Psoas muscle (tissue), 8 donors: Measurements from ENCODE around the gene MOB3A. TPM values are rescaled to one million over a fixed set of nuclear protein-coding genes. Genes with fewer than 3 reads are reported as not detected.

Experiments used
- ATAC-seq, 4 donors: fragments of 200-7000 bp; cut with Tn5 transposase; one replicate each; pipeline ENCODE4 v1.9.1; 2020; ENCODE audit warnings: moderate library complexity in 3 of 4, mild to moderate bottlenecking in 2 of 4
- DNase-seq, 2 donors: peaks; one replicate each; pipeline ENCODE4 v3.0.0-alpha.2; 2020
- H3K27ac ChIP-seq: fragments of 200-600 bp; one replicate; pipeline ENCODE4 v1.8.0; 2022
- H3K27me3 ChIP-seq, 3 donors: fragments of 200-600 bp in 1 of 3; one replicate each; pipeline versions ENCODE4 v1.6.1 to v1.8.0; 2013 to 2022; ENCODE audit warnings: low read length in 2 of 3, mild to moderate bottlenecking in 2 of 3, moderate library complexity in 1 of 3; ENCODE audit not compliant: insufficient read depth in 3 of 3
- H3K36me3 ChIP-seq, 2 donors: fragments of 200-600 bp in 1 of 2; one replicate each; pipeline versions ENCODE4 v1.6.1 to v1.8.0; 2013 to 2022; ENCODE audit warnings: low read depth in 1 of 2, mild to moderate bottlenecking in 1 of 2, moderate library complexity in 1 of 2; ENCODE audit not compliant: insufficient read depth in 1 of 2
- H3K4me1 ChIP-seq: fragments of 200-600 bp; one replicate; pipeline ENCODE4 v1.8.0; 2022
- H3K4me3 ChIP-seq: fragments of 200-600 bp; one replicate; pipeline ENCODE4 v1.8.0; 2022; ENCODE audit warnings: mild to moderate bottlenecking
- H3K9me3 ChIP-seq: fragments of 200-600 bp; one replicate; pipeline ENCODE4 v1.8.0; 2022
- WGBS, 3 donors: extraction: QIAGEN DNeasy Blood & Tissue Kit; methylation state at CpG; one replicate each; pipeline versions ENCODE4 v1.1.6 to v1.1.7; 2013; 5-methylcytosine and 5-hydroxymethylcytosine counted together
- intact Hi-C, 2 donors: fragments of 100-400 bp; cut with DNase I; formaldehyde crosslinking; loops; one replicate each; pipeline versions ENCODE4 v1.11.0 to v1.14.2; 2022
- polyA plus RNA-seq, 3 donors: library from polyadenylated mRNA; stranded (reverse); fragments of 200-250 nt; gene quantifications; one replicate each; pipeline ENCODE4 v1.2.3, GENCODE V29; 2013
- total RNA-seq, 4 donors: library from RNA; stranded (reverse); fragmentation: NEBNext Ultra II Directional in 2 of 4; extraction: Animal tissue kit (Norgen Biotek cat#: 25700) in 2 of 4; gene quantifications; one replicate each; pipeline versions ENCODE4 v1.2.1 to v1.2.4, GENCODE V29; 2021 to 2023
- TF ChIP-seq, protein P1 (sequence below): fragments of 200-600 bp; IDR thresholded peaks from one replicate; pipeline ENCODE4 v1.8.0; 2022; ENCODE audit warnings: antibody characterized with exemption
- donor health status: healthy with polysubstance abuse.
- donor health status: DM: no; HTN: no; CAD: no; lungs with moderate emphysema.
- donor health status: Bipolar disorder and iron deficiency.
- donor health status: healthy.
- donor health status: DM: yes; HTN: yes; CAD: no.
- donor health status: DM: no; HTN: no; CAD: no.
- donor health status: DM: no; HTN: no; CAD: no.
- donor health status: DM: yes; HTN: yes; CAD: no.

The MOB3A gene
- total and polyA plus RNA-seq, 7 donors: 8.3 to 19.8 (median 13.5) TPM

DNA sequence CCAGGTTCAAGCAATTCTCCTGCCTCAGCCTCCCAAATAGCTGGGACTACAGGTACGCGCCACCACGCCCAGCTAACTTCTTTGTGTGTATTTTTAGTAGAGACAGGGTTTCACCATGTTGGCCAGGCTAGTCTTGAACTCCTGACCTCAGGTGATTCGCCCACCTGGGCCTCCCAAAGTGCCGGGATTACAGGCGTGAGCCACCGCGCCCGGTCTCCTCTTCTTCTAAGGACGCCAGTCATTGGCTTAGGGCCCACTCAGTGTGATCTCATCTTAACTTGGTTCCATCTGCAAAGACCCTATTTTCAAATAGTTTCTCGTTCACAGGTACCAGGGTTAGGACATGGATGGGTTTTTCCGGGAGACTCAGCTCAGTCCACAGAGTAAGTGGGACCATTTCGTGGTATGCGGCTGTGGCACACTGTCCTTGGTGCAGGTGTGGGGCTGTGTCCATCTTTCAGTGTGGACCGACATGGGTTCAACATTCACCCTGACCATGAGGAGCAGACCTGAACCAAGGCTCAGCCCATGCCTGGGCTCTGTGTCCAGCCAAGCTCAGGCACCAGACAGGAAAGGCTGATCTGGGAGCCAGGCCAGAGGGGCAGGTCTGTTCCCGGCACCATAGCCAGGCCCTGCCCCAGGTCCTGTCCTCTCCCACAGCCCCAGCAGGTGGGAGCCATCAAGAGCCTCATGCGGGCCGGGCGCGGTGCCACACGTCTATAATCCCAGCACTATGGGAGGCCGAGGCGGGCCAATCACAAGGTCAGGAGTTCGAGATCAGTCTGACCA, 42.3 kb downstream of the MOB3A start:
- 61 to 66% (median 64%) methylated on average over 24 of the region's 24 CpGs for WGBS, 3 donors
- no peaks in the 10 kb centered on the region for H3K9me3 ChIP-seq
- TF ChIP-seq, protein P1, sequence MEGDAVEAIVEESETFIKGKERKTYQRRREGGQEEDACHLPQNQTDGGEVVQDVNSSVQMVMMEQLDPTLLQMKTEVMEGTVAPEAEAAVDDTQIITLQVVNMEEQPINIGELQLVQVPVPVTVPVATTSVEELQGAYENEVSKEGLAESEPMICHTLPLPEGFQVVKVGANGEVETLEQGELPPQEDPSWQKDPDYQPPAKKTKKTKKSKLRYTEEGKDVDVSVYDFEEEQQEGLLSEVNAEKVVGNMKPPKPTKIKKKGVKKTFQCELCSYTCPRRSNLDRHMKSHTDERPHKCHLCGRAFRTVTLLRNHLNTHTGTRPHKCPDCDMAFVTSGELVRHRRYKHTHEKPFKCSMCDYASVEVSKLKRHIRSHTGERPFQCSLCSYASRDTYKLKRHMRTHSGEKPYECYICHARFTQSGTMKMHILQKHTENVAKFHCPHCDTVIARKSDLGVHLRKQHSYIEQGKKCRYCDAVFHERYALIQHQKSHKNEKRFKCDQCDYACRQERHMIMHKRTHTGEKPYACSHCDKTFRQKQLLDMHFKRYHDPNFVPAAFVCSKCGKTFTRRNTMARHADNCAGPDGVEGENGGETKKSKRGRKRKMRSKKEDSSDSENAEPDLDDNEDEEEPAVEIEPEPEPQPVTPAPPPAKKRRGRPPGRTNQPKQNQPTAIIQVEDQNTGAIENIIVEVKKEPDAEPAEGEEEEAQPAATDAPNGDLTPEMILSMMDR: no peak
- DNase-seq (peak; percentile 67 to 80), ATAC-seq (peak in 1 of 4 donors; percentile 30)
- H3K27me3 ChIP-seq: no peaks in the 10 kb centered on the region
- intact Hi-C loops: no loop called here
- peaks cover 0 to 6% of the 10 kb centered on the region in 2 donors for H3K36me3 ChIP-seq
- no peak overlapping the region for H3K4me3 ChIP-seq
- H3K4me1 ChIP-seq: peaks cover 30% of the 10 kb centered on the region
- H3K27ac ChIP-seq: peak overlapping the region; percentile 44

DNA sequence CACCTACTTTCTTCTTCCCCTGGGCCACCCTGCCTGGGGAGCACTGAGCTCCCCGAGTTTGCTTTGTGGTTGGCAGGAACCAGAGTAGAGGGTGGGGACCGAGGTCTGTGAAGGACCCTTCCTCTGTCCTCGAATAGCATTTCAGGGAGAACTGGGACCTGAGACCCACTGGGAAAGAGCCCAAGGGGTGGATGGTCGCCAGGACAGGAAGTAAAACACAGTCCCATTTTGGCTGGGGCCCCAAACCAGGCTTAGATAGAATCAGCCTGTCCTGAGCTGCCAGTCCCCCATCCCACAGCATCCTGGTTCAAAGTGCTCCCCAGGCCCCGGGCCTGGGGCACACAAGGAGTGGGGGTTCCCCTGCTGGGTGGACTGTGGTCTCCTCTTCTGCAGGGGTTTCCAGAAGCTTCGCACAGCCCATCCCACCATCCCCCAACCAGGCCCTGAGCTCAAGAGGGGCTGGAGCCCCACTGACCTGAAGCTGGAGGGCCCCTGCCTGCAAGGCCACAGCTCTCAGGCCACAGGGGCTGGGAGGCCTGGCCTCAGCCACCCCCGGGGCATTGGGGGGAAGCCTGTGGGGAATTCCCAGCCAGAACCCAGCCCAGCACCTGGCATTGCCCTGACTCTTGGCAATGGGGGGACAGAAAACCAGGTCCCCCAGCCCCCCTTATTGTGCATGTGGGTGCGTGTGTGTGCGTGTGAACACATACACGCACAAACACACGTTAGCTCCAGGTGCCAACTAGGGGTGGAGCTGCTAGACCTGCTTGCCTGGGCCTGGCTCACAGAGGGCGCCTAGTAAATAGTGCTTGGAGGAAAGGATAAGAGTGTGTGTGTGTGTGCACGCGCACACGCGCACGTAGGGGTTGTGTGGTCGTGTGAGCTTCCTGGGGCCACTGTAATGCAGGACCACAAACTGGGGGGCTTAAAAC, 44.1 kb downstream of the MOB3A start:
- H3K27me3 ChIP-seq: no peaks in the 10 kb centered on the region
- 52 to 67% (median 54%) methylated on average over 18 of the region's 18 CpGs for WGBS, 3 donors
- H3K4me1 ChIP-seq: peaks cover 40% of the 10 kb centered on the region
- peak overlapping the region; percentile 98 for H3K27ac ChIP-seq
- DNase-seq (peak; percentile 57 to 75), ATAC-seq (no peak)
- peaks cover 0 to 16% of the 10 kb centered on the region in 2 donors for H3K36me3 ChIP-seq
- H3K4me3 ChIP-seq: peak overlapping the region; percentile 97
- intact Hi-C loops: no loop called here
- TF ChIP-seq, protein P1: no peak
- no peaks in the 10 kb centered on the region for H3K9me3 ChIP-seq

DNA sequence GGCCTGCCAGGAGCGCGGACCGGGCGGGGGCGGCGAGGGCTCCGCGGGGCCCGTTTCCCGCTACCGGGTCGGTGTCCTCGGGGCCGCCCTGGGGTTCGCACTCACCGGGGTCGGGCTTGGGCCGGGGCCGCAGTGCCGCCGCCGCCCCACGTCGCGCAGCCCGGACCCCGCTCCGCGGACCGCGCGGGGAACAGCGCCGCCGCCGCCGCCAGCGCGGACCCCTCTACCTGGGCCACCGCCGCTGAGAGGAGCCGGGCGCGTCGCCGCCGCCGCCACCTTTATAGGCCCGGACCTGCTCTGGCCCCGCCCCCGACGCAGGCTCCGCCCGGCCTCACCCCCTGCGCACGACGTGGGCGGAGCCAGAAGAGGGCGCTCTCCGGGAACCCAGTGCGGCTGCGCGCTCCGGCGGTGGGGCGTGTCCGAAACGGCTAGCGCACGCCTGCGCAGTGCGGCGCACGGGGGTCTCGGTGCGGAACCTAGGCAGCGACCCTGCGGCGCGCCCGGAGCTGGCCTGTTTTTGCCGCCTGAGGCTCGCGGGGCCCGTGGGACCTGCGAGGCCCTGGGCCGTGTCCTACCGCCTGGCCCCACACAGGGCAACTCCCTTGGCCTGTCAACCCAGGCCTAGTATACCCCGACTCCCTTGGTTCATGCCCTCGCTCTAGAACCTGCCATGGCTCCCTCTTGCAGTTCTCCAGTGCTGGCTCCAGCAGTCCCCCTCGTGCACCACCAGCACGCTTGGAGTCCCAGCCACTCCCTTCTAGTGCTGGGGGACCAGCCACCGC, 44.9 kb downstream of the MOB3A start, which contains the start of gene MKNK2:
Gene MKNK2 (minus strand): TSS at position 254 of the 782 bp plus-strand sequence. CDS start 393 bp downstream, outside the sequence.
- H3K27me3 ChIP-seq: no peaks in the 10 kb centered on the region
- DNase-seq: peak; percentile 93 to 97
- WGBS, 3 donors: 1 to 3% (median 1%) methylated on average over 23 to 93 of the region's 93 CpGs
- ATAC-seq: peak; percentile 59 to 72 (median 66)
- H3K4me1 ChIP-seq: peaks cover 48% of the 10 kb centered on the region
- no peaks in the 10 kb centered on the region for H3K9me3 ChIP-seq
- TF ChIP-seq, protein P1: peak; percentile 49
- intact Hi-C loops: no loop called here
- peak within 1 kb of the TSS; percentile 97 for H3K4me3 ChIP-seq
- H3K36me3 ChIP-seq: peaks cover 0 to 23% of the 10 kb centered on the region in 2 donors
- peak within 1 kb of the TSS; percentile 98 for H3K27ac ChIP-seq

DNA sequence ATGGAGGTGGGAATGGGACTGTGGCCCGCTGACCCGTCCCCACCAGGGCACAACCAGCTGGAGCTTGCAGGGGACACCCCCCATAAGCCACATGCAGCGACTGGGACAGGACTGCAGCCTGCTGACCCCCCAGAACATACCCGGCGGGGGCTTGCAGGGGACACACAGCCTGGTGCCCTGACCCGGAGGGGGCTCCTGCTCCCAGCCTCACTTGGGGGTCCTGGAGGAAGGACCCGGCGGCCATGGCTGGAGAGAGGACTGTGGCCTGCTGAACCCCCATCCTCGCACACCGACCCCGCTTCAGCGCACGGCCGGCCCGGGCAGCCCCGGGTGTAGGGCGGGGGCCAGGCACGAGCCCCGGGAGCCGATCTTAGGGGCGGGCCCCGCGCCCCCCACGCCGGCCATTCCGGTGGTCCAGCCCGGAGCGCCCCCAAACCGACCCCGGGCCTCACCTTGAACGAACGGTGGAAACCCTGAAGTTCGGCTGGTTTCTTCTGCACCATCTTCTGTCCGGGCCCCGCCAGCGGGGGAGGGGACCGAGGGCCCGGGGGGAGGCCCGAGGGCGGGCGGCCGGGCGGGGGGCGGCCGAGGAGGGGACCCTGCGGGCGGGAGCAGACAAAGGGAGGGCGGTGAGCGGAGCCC, 45.7 kb downstream of the MOB3A start:
- no peaks in the 10 kb centered on the region for H3K27me3 ChIP-seq
- 0 to 1% (median 1%) methylated on average over 30 to 49 of the region's 49 CpGs for WGBS, 3 donors
- ATAC-seq (peak; percentile 0 to 6 (median 0)), DNase-seq (peak in 1 of 2 donors; percentile 42)
- H3K27ac ChIP-seq: peak overlapping the region; percentile 98
- H3K4me3 ChIP-seq: peak overlapping the region; percentile 97
- intact Hi-C loops: no loop called here
- peaks cover 51% of the 10 kb centered on the region for H3K4me1 ChIP-seq
- TF ChIP-seq, protein P1: no peak
- H3K9me3 ChIP-seq: no peaks in the 10 kb centered on the region
- peaks cover under 1 to 29% of the 10 kb centered on the region in 2 donors for H3K36me3 ChIP-seq
